H1 (cell line): ENCODE results near the gene PCNX3. TPM values are rescaled to one million over a fixed set of nuclear protein-coding genes. Genes with fewer than 3 reads are reported as not detected.

ENCODE experiments used
- CTCF ChIA-PET: fragments of 300-600 bp; sonication (Branson Sonifier 250); formaldehyde crosslinking; loops from one replicate; lab custom pipeline; 2021; ENCODE audit not compliant: partially characterized antibody; lab: Charles Lee
- POLR2A ChIA-PET: fragments of 300-600 bp; sonication (Branson Sonifier 250); formaldehyde crosslinking; loops from one replicate; lab custom pipeline; 2021; ENCODE audit warnings: inconsistent platforms; ENCODE audit not compliant: partially characterized antibody; lab: Charles Lee
- DNase-seq, 2 experiments: peaks; one replicate each; pipeline versions ENCODE4 v3.0.0 to v3.0.0-alpha.2; 2010 to 2022; ENCODE audit warnings: low spot score in 2 of 2, low read depth in 1 of 2, mixed read lengths in 1 of 2
- FAIRE-seq: peaks from 2 replicates; lab custom pipeline; 2011; peaks lifted over from hg19 to GRCh38; lab: Jason Lieb, UNC
- H2AFZ ChIP-seq: 2 replicates; pipeline ENCODE4 v1.8.1; 2012; ENCODE audit warnings: low read length, inconsistent platforms
- H2AK5ac ChIP-seq: 2 replicates; pipeline ENCODE4 v1.6.1; 2013; ENCODE audit warnings: low read depth, low read length
- H2BK120ac ChIP-seq: replicated peaks from 2 replicates; pipeline ENCODE3; 2013; ENCODE audit warnings: low read depth, low read length, inconsistent platforms
- H2BK12ac ChIP-seq: 2 replicates; pipeline ENCODE4 v1.6.1; 2013; ENCODE audit warnings: low read depth, low read length
- H2BK15ac ChIP-seq: 2 replicates; pipeline ENCODE4 v1.6.1; 2013; ENCODE audit warnings: low read length
- H2BK20ac ChIP-seq: 2 replicates; pipeline ENCODE4 v1.6.1; 2013; ENCODE audit warnings: low read length
- H2BK5ac ChIP-seq: 2 replicates; pipeline ENCODE4 v1.6.1; 2013; ENCODE audit warnings: low read depth, low read length
- H3K14ac ChIP-seq: 2 replicates; pipeline ENCODE4 v1.6.1; 2013; ENCODE audit warnings: inconsistent platforms; ENCODE audit not compliant: insufficient read length
- H3K18ac ChIP-seq: 2 replicates; pipeline ENCODE4 v1.6.1; 2013; ENCODE audit warnings: low read length; ENCODE audit errors: extremely low read depth
- H3K23ac ChIP-seq: 2 replicates; pipeline ENCODE4 v1.6.1; 2013; ENCODE audit warnings: inconsistent platforms; ENCODE audit not compliant: insufficient read length
- H3K23me2 ChIP-seq: 2 replicates; pipeline ENCODE4 v1.6.1; 2013; ENCODE audit warnings: low read depth, low read length
- H3K27ac ChIP-seq: 2 replicates; pipeline ENCODE4 v1.6.1; 2011; ENCODE audit warnings: low read depth, low read length, inconsistent platforms
- H3K27me3 ChIP-seq, 4 experiments: replicated peaks in 1 of 4; 1 replicate in 1 of 4; 2 replicates in 3 of 4; pipeline versions ENCODE4 v1.6.1 to v1.8.1; 2011 to 2013; ENCODE audit warnings: low read length in 3 of 4, mild to moderate bottlenecking in 3 of 4, inconsistent platforms in 2 of 4, mixed read lengths in 2 of 4, moderate library complexity in 1 of 4; ENCODE audit not compliant: control insufficient read depth in 3 of 4, insufficient read depth in 3 of 4; ENCODE audit errors: extremely low read depth in 1 of 4
- H3K36me3 ChIP-seq, 4 experiments: 2 replicates each; pipeline versions ENCODE4 v1.6.1 to v1.8.1; 2011 to 2013; ENCODE audit warnings: mild to moderate bottlenecking in 4 of 4, low read length in 3 of 4, moderate library complexity in 2 of 4, control low read depth in 1 of 4, inconsistent platforms in 1 of 4; ENCODE audit not compliant: insufficient read depth in 4 of 4, control insufficient read depth in 2 of 4
- H3K4ac ChIP-seq: replicated peaks from 2 replicates; pipeline ENCODE3; 2013; ENCODE audit warnings: low read length, low read depth, mixed read lengths, inconsistent platforms; ENCODE audit not compliant: insufficient read length
- H3K4me1 ChIP-seq, 4 experiments: replicated peaks in 1 of 4; 1 replicate in 1 of 4; 2 replicates in 3 of 4; pipeline versions ENCODE4 v1.6.1 to v1.8.1; 2011 to 2013; ENCODE audit warnings: low read length in 3 of 4, inconsistent platforms in 2 of 4, mixed read lengths in 1 of 4; ENCODE audit not compliant: insufficient read depth in 4 of 4, control insufficient read depth in 3 of 4
- H3K4me2 ChIP-seq, 2 experiments: 2 replicates each; pipeline versions ENCODE4 v1.6.1 to v1.8.1; 2011 to 2013; ENCODE audit warnings: low read depth in 2 of 2, low read length in 2 of 2, control low read depth in 1 of 2, inconsistent platforms in 1 of 2, mild to moderate bottlenecking in 1 of 2; ENCODE audit not compliant: insufficient read depth in 1 of 2
- H3K4me3 ChIP-seq, 4 experiments: fragments of 200-600, 300-600 bp in 1 of 4; sonication (generic), shearing (Covaris generic), sonication (Bioruptor Twin) in 1 of 4; 2 replicates each; pipeline versions ENCODE4 v1.5.1 to v1.8.1; 2011 to 2016; ENCODE audit warnings: low read length in 4 of 4, low read depth in 3 of 4, control low read depth in 2 of 4, inconsistent platforms in 2 of 4, mild to moderate bottlenecking in 2 of 4, mixed read lengths in 1 of 4, moderate library complexity in 1 of 4; ENCODE audit not compliant: insufficient read depth in 2 of 4; ENCODE audit errors: extremely low read depth in 1 of 4
- H3K56ac ChIP-seq: replicated peaks from 2 replicates; pipeline ENCODE3; 2013; ENCODE audit warnings: low read depth, mild to moderate bottlenecking, mixed read lengths, low read length, inconsistent platforms; ENCODE audit not compliant: insufficient read length
- H3K79me1 ChIP-seq: 2 replicates; pipeline ENCODE4 v1.6.1; 2013; ENCODE audit warnings: low read depth, low read length, control low read depth
- H3K79me2 ChIP-seq, 2 experiments: 2 replicates each; pipeline versions ENCODE4 v1.6.1 to v1.8.1; 2012 to 2013; ENCODE audit warnings: low read length in 2 of 2, mild to moderate bottlenecking in 2 of 2, inconsistent platforms in 1 of 2; ENCODE audit not compliant: insufficient read depth in 2 of 2, control insufficient read depth in 1 of 2
- H3K9ac ChIP-seq, 4 experiments: replicated peaks in 1 of 4; 1 replicate in 1 of 4; 2 replicates in 3 of 4; pipeline versions ENCODE4 v1.6.1 to v1.8.1; 2011 to 2013; ENCODE audit warnings: low read depth in 3 of 4, low read length in 3 of 4, control low read depth in 2 of 4, mild to moderate bottlenecking in 2 of 4, moderate library complexity in 2 of 4, inconsistent platforms in 1 of 4; ENCODE audit errors: extremely low read depth in 1 of 4
- H3K9me3 ChIP-seq, 2 experiments: 2 replicates each; pipeline versions ENCODE4 v1.6.1 to v1.8.1; 2012 to 2013; ENCODE audit warnings: mild to moderate bottlenecking in 2 of 2, moderate library complexity in 2 of 2, control low read depth in 1 of 2, inconsistent platforms in 1 of 2, low read depth in 1 of 2, low read length in 1 of 2, mixed read lengths in 1 of 2; ENCODE audit not compliant: insufficient read depth in 2 of 2
- H4K20me1 ChIP-seq, 2 experiments: replicated peaks in 1 of 2; 2 replicates each; pipeline versions ENCODE3 to v1.8.1; 2011 to 2013; ENCODE audit warnings: inconsistent platforms in 2 of 2, low read length in 2 of 2, mild to moderate bottlenecking in 1 of 2; ENCODE audit not compliant: insufficient read depth in 2 of 2, control insufficient read depth in 1 of 2
- H4K5ac ChIP-seq: 2 replicates; pipeline ENCODE4 v1.6.1; 2013; ENCODE audit warnings: low read length, low read depth, mixed read lengths, inconsistent platforms; ENCODE audit not compliant: insufficient read length
- H4K8ac ChIP-seq: 2 replicates; pipeline ENCODE4 v1.8.0; 2013; ENCODE audit warnings: mild to moderate bottlenecking, moderate library complexity, low read length, inconsistent platforms; ENCODE audit not compliant: insufficient read depth; ENCODE audit errors: extremely low read depth
- H4K91ac ChIP-seq: replicated peaks from 2 replicates; pipeline ENCODE3; 2013; ENCODE audit warnings: low read length, mixed read lengths, inconsistent platforms; ENCODE audit not compliant: insufficient read length
- ATF2 ChIP-seq: IDR thresholded peaks from 2 replicates; pipeline ENCODE4 v1.6.1; 2012; ENCODE audit warnings: low read length, inconsistent platforms
- BACH1 ChIP-seq: IDR thresholded peaks from 2 replicates; pipeline ENCODE4 v1.6.1; 2012; ENCODE audit warnings: low read length, improper control_type of control experiment
- CEBPB ChIP-seq: IDR thresholded peaks from 2 replicates; pipeline ENCODE4 v1.6.1; 2012; ENCODE audit warnings: low read depth, low read length
- EGR1 ChIP-seq: IDR thresholded peaks from 2 replicates; pipeline ENCODE4 v1.6.1; 2011; ENCODE audit warnings: low read depth, low read length, borderline replicate concordance
- SRF ChIP-seq: IDR thresholded peaks from 2 replicates; pipeline ENCODE4 v1.6.1; 2011; ENCODE audit warnings: mild to moderate bottlenecking, low read depth, low read length, moderate library complexity
- ZNF274 ChIP-seq: IDR thresholded peaks from 2 replicates; pipeline ENCODE4 v1.7.0; 2012; ENCODE audit warnings: low read length, borderline replicate concordance; ENCODE audit errors: extremely low read depth
- WGBS, 2 experiments: shearing (Covaris generic) in 1 of 2; methylation state at CpG; one replicate each; pipeline versions ENCODE4 v1.1.6 to v1.1.7; 2013 to 2015; ENCODE audit warnings: low lambda C conversion rate in 2 of 2, mixed read lengths in 2 of 2, inconsistent platforms in 1 of 2, low coverage in 1 of 2, missing lambda C conversion rate in 1 of 2; ENCODE audit not compliant: insufficient replicate concordance in 2 of 2, insufficient coverage in 1 of 2, insufficient read length in 1 of 2; ENCODE audit errors: extremely low coverage in 1 of 2, missing lambda C conversion rate in 1 of 2; 5-methylcytosine and 5-hydroxymethylcytosine counted together
- polyA plus RNA-seq, 7 experiments: library from polyadenylated mRNA; depleted of rRNA in 3 of 7; stranded (reverse) in 5 of 7; unstranded in 2 of 7; fragments of >200 nt in 5 of 7; fragments of 200-250 nt in 2 of 7; gene quantifications; 1 replicate in 5 of 7; 2 replicates in 1 of 7; 4 replicates in 1 of 7; pipeline versions ENCODE4 v1.2.1 to v1.2.3, GENCODE V29; 2011 to 2013; ENCODE audit warnings: missing spikeins in 2 of 7, mixed read lengths in 2 of 7
- total RNA-seq: library from RNA; stranded (reverse); fragmentation: NEBNext Ultra II Directional; extraction: Animal tissue kit (Norgen Biotek cat#: 25700); gene quantifications from 2 replicates; pipeline ENCODE4 v1.2.1, GENCODE V29; 2021

Gene PCNX3
- total and polyA plus RNA-seq, 2 of the 8 experiments (the other 6 are each of a cell fraction or from before 2014, with no cell fraction given), result 27.2 to 38.8 TPM

GRCh38 chr11:65599955-65600246 is 15.7 kb upstream of the PCNX3 start:
- Histone ChIP-seq H4K91ac (no peak overlapping the region), H3K9me3 (no peaks in the 10 kb centered on the region), H3K14ac (no peak overlapping the region), H3K4me1 (no peaks in the 10 kb centered on the region), H2BK15ac (no peak overlapping the region), H4K8ac (no peak overlapping the region), H3K4me3 (no peak overlapping the region), H3K56ac (no peak overlapping the region), H3K27ac (no peak overlapping the region), H3K9ac (no peak overlapping the region), H2BK5ac (no peak overlapping the region), H2BK120ac (no peak overlapping the region), H3K4me2 (no peak overlapping the region), H3K4ac (no peak overlapping the region), H2AK5ac (no peak overlapping the region), H3K79me1 (no peaks in the 10 kb centered on the region), H3K18ac (no peak overlapping the region), H4K20me1 (peaks cover 0 to 2% of the 10 kb centered on the region in 2 experiments), H2AFZ (no peak overlapping the region), H3K23ac (no peak overlapping the region), H3K36me3 (peaks cover 5 to 21% (median 11%) of the 10 kb centered on the region in 4 experiments; a peak in 6 of 8 replicates), H2BK20ac (no peak overlapping the region), H3K23me2 (no peaks in the 10 kb centered on the region), H3K27me3 (no peaks in the 10 kb centered on the region; a peak in 1 of 7 replicates), H4K5ac (no peak overlapping the region), H2BK12ac (no peak overlapping the region), H3K79me2 (no peaks in the 10 kb centered on the region)
- POLR2A ChIA-PET, result interaction anchor here (0.6 to 3.7 kb wide), 4 partner anchors 12 to 193 kb away, joined by 3 to 12 read pairs (median 4); no protein-coding TSS in a partner anchor
- TF ChIP-seq EGR1 (no peak), BACH1 (no peak), ATF2 (no peak), CEBPB (no peak), SRF (no peak), ZNF274 (no peak)
- DNase-seq, result no peak
- FAIRE-seq, result no peak
- 86% methylated on average over 5 of the region's 6 CpGs; no CpG with 5 or more reads in 1 of the 2 experiments for WGBS, 2 experiments
- CTCF ChIA-PET, result interaction anchor here (0.9 to 14.8 kb wide), 2 partner anchors 9 to 59 kb away, joined by 3 to 227 read pairs; partner anchors contain the start of gene KCNK7
